B cell (primary cell): ENCODE results near the gene NOC2L. TPM values are rescaled to one million over a fixed set of nuclear protein-coding genes. Genes with fewer than 3 reads are reported as not detected.
A peak's percentile ranks its signal among the peaks of the same experiment; 100 is the strongest.

Source experiments
- ATAC-seq: fragments of 200-7000 bp; cut with Tn5 transposase; one replicate; pipeline ENCODE4 v1.10.0; 2021; ENCODE audit warnings: low read depth, mild to moderate bottlenecking, moderate number of reproducible peaks, moderate library complexity
- CTCF ChIA-PET: fragments of 350-600 bp; sonication (Branson Sonifier 250); formaldehyde crosslinking; loops from one replicate; lab custom pipeline; 2021; ENCODE audit warnings: antibody characterized with exemption, inconsistent platforms; lab: Charles Lee
- POLR2A ChIA-PET: fragments of 350-600 bp; sonication (Branson Sonifier 250); formaldehyde crosslinking; loops from one replicate; lab custom pipeline; 2021; ENCODE audit warnings: antibody characterized with exemption; lab: Charles Lee
- DNase-seq: peaks from one replicate; pipeline ENCODE4 v3.0.0; 2013
- H2AFZ ChIP-seq: 2 replicates; pipeline ENCODE4 v1.6.1; 2012; ENCODE audit warnings: mild to moderate bottlenecking, low read depth, low read length; ENCODE audit not compliant: insufficient read depth, poor library complexity, severe bottlenecking
- H3K27ac ChIP-seq, 2 donors: 1 replicate in 1 of 2; 2 replicates in 1 of 2; pipeline ENCODE4 v1.5.1; 2012 to 2013; ENCODE audit warnings: low read length in 2 of 2, mild to moderate bottlenecking in 2 of 2, moderate library complexity in 1 of 2
- H3K27me3 ChIP-seq, 4 experiments: fragments of 200-600 bp in 1 of 4; sonication (generic) in 1 of 4; replicated peaks in 1 of 4; 1 replicate in 2 of 4; 2 replicates in 2 of 4; pipeline versions ENCODE4 v1.6.1 to v1.7.0; 2013 to 2016; ENCODE audit warnings: low read length in 3 of 4, mild to moderate bottlenecking in 2 of 4, mixed read lengths in 1 of 4, moderate library complexity in 1 of 4; ENCODE audit not compliant: insufficient read depth in 4 of 4, control insufficient read depth in 3 of 4; ENCODE audit errors: control extremely low read depth in 1 of 4
- H3K36me3 ChIP-seq, 2 experiments: replicated peaks in 1 of 2; 1 replicate in 1 of 2; 2 replicates in 1 of 2; pipeline versions ENCODE4 v1.6.1 to v1.7.1; 2013; ENCODE audit warnings: low read length in 1 of 2; ENCODE audit not compliant: insufficient read depth in 2 of 2, control insufficient read depth in 1 of 2; ENCODE audit errors: control extremely low read depth in 1 of 2, extremely low read depth in 1 of 2
- H3K4me1 ChIP-seq, 2 donors: fragments of 200-600 bp in 1 of 2; sonication (generic) in 1 of 2; 1 replicate in 1 of 2; 2 replicates in 1 of 2; pipeline versions ENCODE4 v1.5.1 to v1.6.1; 2013 to 2017; ENCODE audit warnings: low read length in 2 of 2; ENCODE audit not compliant: control insufficient read depth in 2 of 2, insufficient read depth in 2 of 2
- H3K4me2 ChIP-seq: replicated peaks from 2 replicates; pipeline ENCODE3; 2012; ENCODE audit warnings: mild to moderate bottlenecking, low read depth, low read length; ENCODE audit not compliant: poor library complexity, severe bottlenecking
- H3K4me3 ChIP-seq, 5 experiments: fragments of 200-600 bp in 1 of 5; sonication (generic) in 1 of 5; 1 replicate in 3 of 5; 2 replicates in 2 of 5; pipeline versions ENCODE4 v1.5.1 to v1.7.0; 2011 to 2016; ENCODE audit warnings: low read length in 4 of 5, mild to moderate bottlenecking in 4 of 5, low read depth in 2 of 5, control low read depth in 1 of 5, moderate library complexity in 1 of 5; ENCODE audit not compliant: insufficient read depth in 1 of 5; ENCODE audit errors: control extremely low read depth in 1 of 5, extremely low read depth in 1 of 5
- H3K79me2 ChIP-seq: fragments of 200-600 bp; sonication (generic); one replicate; pipeline ENCODE4 v1.6.0; 2016; ENCODE audit warnings: low read length; ENCODE audit not compliant: control insufficient read depth, insufficient read depth
- H3K9ac ChIP-seq: fragments of 200-600 bp; sonication (generic); 2 replicates; pipeline ENCODE4 v1.6.1; 2017; ENCODE audit warnings: mild to moderate bottlenecking, low read length, moderate library complexity
- H3K9me3 ChIP-seq, 3 donors: one replicate each; pipeline versions ENCODE4 v1.6.1 to v1.7.1; 2013; ENCODE audit warnings: low read length in 2 of 3; ENCODE audit not compliant: control insufficient read depth in 2 of 3, insufficient read depth in 1 of 3; ENCODE audit errors: control extremely low read depth in 1 of 3
- H4K20me1 ChIP-seq: 2 replicates; pipeline ENCODE4 v1.6.0; 2012; ENCODE audit warnings: mild to moderate bottlenecking, low read length; ENCODE audit not compliant: insufficient read depth, control insufficient read depth, poor library complexity, severe bottlenecking
- H3K27ac Mint-ChIP-seq: one replicate; pipeline ENCODE4 v1.8.0; 2021; ENCODE audit warnings: mixed read lengths
- H3K27me3 Mint-ChIP-seq: one replicate; pipeline ENCODE4 v1.8.0; 2021; ENCODE audit warnings: mixed read lengths
- H3K4me1 Mint-ChIP-seq: one replicate; pipeline ENCODE4 v1.8.0; 2021; ENCODE audit warnings: mixed read lengths
- H3K4me3 Mint-ChIP-seq: one replicate; pipeline ENCODE4 v1.8.0; 2021; ENCODE audit warnings: mixed read lengths
- H3K9me3 Mint-ChIP-seq: one replicate; pipeline ENCODE4 v1.8.0; 2022; ENCODE audit warnings: mixed read lengths; ENCODE audit not compliant: insufficient read depth
- EZH2 ChIP-seq: IDR thresholded peaks from 2 replicates; pipeline ENCODE4 v1.6.1; 2012; ENCODE audit warnings: borderline replicate concordance, low read depth, mild to moderate bottlenecking, moderate library complexity, low read length; ENCODE audit not compliant: insufficient read depth, poor library complexity, severe bottlenecking
- WGBS: methylation state at CpG from one replicate; pipeline ENCODE4 v1.1.5; 2013; ENCODE audit warnings: missing lambda C conversion rate; ENCODE audit not compliant: insufficient coverage; 5-methylcytosine and 5-hydroxymethylcytosine counted together
- intact Hi-C: fragments of 100-400 bp; cut with micrococcal nuclease; formaldehyde crosslinking; loops from one replicate; pipeline ENCODE4 v1.10.0; 2022
- polyA plus RNA-seq: library from polyadenylated mRNA; depleted of rRNA; stranded (reverse); fragments of >200 nt; gene quantifications from 2 replicates; pipeline ENCODE4 v1.2.3, GENCODE V29; 2012
- total RNA-seq, 2 donors: library from RNA; stranded (reverse); fragments of 120-200 nt in 1 of 2; gene quantifications; 1 replicate in 1 of 2; 2 replicates in 1 of 2; pipeline versions ENCODE4 v1.2.3 to v1.2.4, GENCODE V29; 2013 to 2022
- TF ChIP-seq, protein P1 (sequence below): fragments of 200-600 bp; IDR thresholded peaks from one replicate; pipeline ENCODE4 v1.8.0; 2022; ENCODE audit warnings: antibody characterized with exemption, mild to moderate bottlenecking

Gene NOC2L
- total and polyA plus RNA-seq, 2 donors (not counting 1 experiment from before 2014, with no cell fraction given) = 48.0 to 64.1 TPM

DNA sequence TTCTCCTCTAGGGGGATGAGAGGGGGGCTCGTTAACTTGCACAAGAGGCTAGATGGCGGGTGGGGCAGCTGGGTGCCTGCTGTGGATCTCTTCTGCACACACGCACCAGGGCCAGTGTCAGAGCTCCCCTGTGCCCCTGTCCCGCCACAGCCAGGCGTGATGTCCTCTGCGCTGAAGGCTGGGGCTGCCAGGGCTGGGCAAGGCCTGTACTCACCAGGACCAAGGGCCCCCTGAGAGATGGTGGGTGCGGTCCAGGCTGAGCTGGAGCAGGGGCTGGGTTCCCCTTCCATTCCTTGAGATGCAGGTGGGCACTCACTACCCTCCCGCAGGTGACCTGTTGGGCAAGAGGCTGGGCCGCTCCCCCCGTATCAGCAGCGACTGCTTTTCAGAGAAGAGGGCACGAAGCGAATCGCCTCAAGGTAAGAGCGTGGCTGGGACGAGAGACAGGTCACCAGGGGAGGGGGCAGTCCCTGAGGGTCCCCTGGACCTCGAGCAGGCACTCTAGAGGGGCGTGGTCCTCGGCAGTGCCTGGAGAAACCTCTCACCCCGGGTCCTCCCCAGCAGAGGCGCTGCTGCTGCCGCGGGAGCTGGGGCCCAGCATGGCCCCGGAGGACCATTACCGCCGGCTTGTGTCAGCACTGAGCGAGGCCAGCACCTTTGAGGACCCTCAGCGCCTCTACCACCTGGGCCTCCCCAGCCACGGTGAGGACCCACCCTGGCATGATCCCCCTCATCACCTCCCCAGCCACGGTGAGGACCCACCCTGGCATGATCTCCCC, 20.2 kb downstream of the NOC2L start:
- peaks cover 0 to 70% (median 25%) of the 10 kb centered on the region in 4 experiments for H3K27me3 ChIP-seq
- 87% methylated on average over 30 of the region's 30 CpGs for WGBS
- intact Hi-C loops = no loop called here
- ChIA-PET CTCF (interaction anchor here (1.2 to 1.4 kb wide), 2 partner anchors 33 to 34 kb away, joined by 3 to 4 read pairs; no protein-coding TSS in a partner anchor), POLR2A (no interaction called here)
- H4K20me1 ChIP-seq = peaks cover 7% of the 10 kb centered on the region
- H3K9me3 ChIP-seq = peaks cover 0 to 9% (median 0%) of the 10 kb centered on the region in 3 donors
- ATAC-seq = no peak
- peaks cover 14% of the 10 kb centered on the region for H3K4me1 Mint-ChIP-seq
- H3K9ac ChIP-seq = no peak overlapping the region
- peaks cover 26% of the 10 kb centered on the region for H3K27me3 Mint-ChIP-seq
- no peak for DNase-seq
- no peak overlapping the region for H2AFZ ChIP-seq
- no peaks in the 10 kb centered on the region for H3K36me3 ChIP-seq
- H3K4me3 ChIP-seq = no peak overlapping the region
- peaks cover 32 to 39% of the 10 kb centered on the region in 2 donors for H3K4me1 ChIP-seq
- H3K27ac ChIP-seq = no peak overlapping the region
- no peak overlapping the region for H3K4me2 ChIP-seq
- H3K4me3 Mint-ChIP-seq = peak overlapping the region; percentile 39
- H3K79me2 ChIP-seq = no peaks in the 10 kb centered on the region
- H3K9me3 Mint-ChIP-seq = no peaks in the 10 kb centered on the region
- TF ChIP-seq, protein P1, sequence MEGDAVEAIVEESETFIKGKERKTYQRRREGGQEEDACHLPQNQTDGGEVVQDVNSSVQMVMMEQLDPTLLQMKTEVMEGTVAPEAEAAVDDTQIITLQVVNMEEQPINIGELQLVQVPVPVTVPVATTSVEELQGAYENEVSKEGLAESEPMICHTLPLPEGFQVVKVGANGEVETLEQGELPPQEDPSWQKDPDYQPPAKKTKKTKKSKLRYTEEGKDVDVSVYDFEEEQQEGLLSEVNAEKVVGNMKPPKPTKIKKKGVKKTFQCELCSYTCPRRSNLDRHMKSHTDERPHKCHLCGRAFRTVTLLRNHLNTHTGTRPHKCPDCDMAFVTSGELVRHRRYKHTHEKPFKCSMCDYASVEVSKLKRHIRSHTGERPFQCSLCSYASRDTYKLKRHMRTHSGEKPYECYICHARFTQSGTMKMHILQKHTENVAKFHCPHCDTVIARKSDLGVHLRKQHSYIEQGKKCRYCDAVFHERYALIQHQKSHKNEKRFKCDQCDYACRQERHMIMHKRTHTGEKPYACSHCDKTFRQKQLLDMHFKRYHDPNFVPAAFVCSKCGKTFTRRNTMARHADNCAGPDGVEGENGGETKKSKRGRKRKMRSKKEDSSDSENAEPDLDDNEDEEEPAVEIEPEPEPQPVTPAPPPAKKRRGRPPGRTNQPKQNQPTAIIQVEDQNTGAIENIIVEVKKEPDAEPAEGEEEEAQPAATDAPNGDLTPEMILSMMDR = no peak
- TF ChIP-seq EZH2 = no peak
- no peak overlapping the region for H3K27ac Mint-ChIP-seq

GRCh38 chr1:938088-938683, 20.9 kb downstream of the NOC2L start:
- no peak overlapping the region for H3K4me3 ChIP-seq
- Mint-ChIP-seq H3K4me3 (no peak overlapping the region), H3K27ac (no peak overlapping the region), H3K27me3 (peaks cover 26% of the 10 kb centered on the region), H3K9me3 (no peaks in the 10 kb centered on the region), H3K4me1 (peaks cover 14% of the 10 kb centered on the region)
- peaks cover 0 to 9% (median 0%) of the 10 kb centered on the region in 3 donors for H3K9me3 ChIP-seq
- H3K79me2 ChIP-seq = no peaks in the 10 kb centered on the region
- no peak for DNase-seq
- no peaks in the 10 kb centered on the region for H3K36me3 ChIP-seq
- ChIA-PET POLR2A (no interaction called here), CTCF (interaction anchor here (1.2 to 1.4 kb wide), 2 partner anchors 32 to 34 kb away, joined by 3 to 4 read pairs; no protein-coding TSS in a partner anchor)
- peaks cover 32 to 39% of the 10 kb centered on the region in 2 donors for H3K4me1 ChIP-seq
- WGBS = 79% methylated on average over 15 of the region's 15 CpGs
- no peak overlapping the region for H2AFZ ChIP-seq
- no peak overlapping the region for H3K4me2 ChIP-seq
- H4K20me1 ChIP-seq = peaks cover 7% of the 10 kb centered on the region
- no peak overlapping the region for H3K9ac ChIP-seq
- H3K27ac ChIP-seq = no peak overlapping the region
- intact Hi-C loops = no loop called here
- peaks cover 0 to 72% (median 26%) of the 10 kb centered on the region in 4 experiments for H3K27me3 ChIP-seq
- no peak for ATAC-seq
- TF ChIP-seq, protein P1 = no peak
